Astrocyte (in vitro differentiated cells and primary cell): Measurements from ENCODE around the gene ARHGAP11A. TPM values are rescaled to one million over a fixed set of nuclear protein-coding genes. Genes with fewer than 3 reads are reported as not detected.

Experiments
- DNase-seq: peaks from one replicate; pipeline ENCODE4 v3.0.0-alpha.2; 2010; ENCODE audit warnings: low read depth
- FAIRE-seq: peaks from 2 replicates; lab custom pipeline; 2011; peaks lifted over from hg19 to GRCh38; lab: Jason Lieb, UNC
- H2AFZ ChIP-seq: 2 replicates; pipeline ENCODE4 v1.6.0; 2012; ENCODE audit warnings: low read depth, low read length, inconsistent platforms
- H3K27ac ChIP-seq: 2 replicates; pipeline ENCODE4 v1.5.1; 2011; ENCODE audit warnings: low read depth, low read length, inconsistent platforms
- H3K27me3 ChIP-seq: 2 replicates; pipeline ENCODE4 v1.6.0; 2011; ENCODE audit warnings: low read length, inconsistent platforms; ENCODE audit not compliant: insufficient read depth
- H3K36me3 ChIP-seq: 2 replicates; pipeline ENCODE4 v1.5.1; 2011; ENCODE audit warnings: low read length, inconsistent platforms; ENCODE audit not compliant: insufficient read depth
- H3K4me1 ChIP-seq: 2 replicates; pipeline ENCODE4 v1.5.1; 2011; ENCODE audit warnings: low read length, inconsistent platforms; ENCODE audit not compliant: insufficient read depth
- H3K4me2 ChIP-seq: 2 replicates; pipeline ENCODE4 v1.6.0; 2012; ENCODE audit warnings: low read length, inconsistent platforms
- H3K4me3 ChIP-seq: 2 replicates; pipeline ENCODE4 v1.5.1; 2011; ENCODE audit warnings: low read depth, mild to moderate bottlenecking, low read length, inconsistent platforms; ENCODE audit not compliant: insufficient read depth
- H3K79me2 ChIP-seq: 2 replicates; pipeline ENCODE4 v1.6.0; 2012; ENCODE audit warnings: mild to moderate bottlenecking, low read length, inconsistent platforms; ENCODE audit not compliant: insufficient read depth
- H3K9ac ChIP-seq: 2 replicates; pipeline ENCODE4 v1.6.0; 2012; ENCODE audit warnings: mild to moderate bottlenecking, low read length, inconsistent platforms
- H3K9me3 ChIP-seq: 2 replicates; pipeline ENCODE4 v1.5.1; 2012; ENCODE audit warnings: low read depth, mild to moderate bottlenecking, low read length, inconsistent platforms; ENCODE audit not compliant: insufficient read depth
- H4K20me1 ChIP-seq: 2 replicates; pipeline ENCODE4 v1.6.0; 2012; ENCODE audit warnings: low read length, inconsistent platforms; ENCODE audit not compliant: insufficient read depth
- H3K27ac Mint-ChIP-seq: one replicate; pipeline ENCODE4 v1.8.0; 2021; ENCODE audit warnings: mild to moderate bottlenecking, mixed read lengths; ENCODE audit not compliant: unreplicated experiment
- H3K27me3 Mint-ChIP-seq: one replicate; pipeline ENCODE4 v1.8.0; 2021; ENCODE audit warnings: low read depth, mixed read lengths; ENCODE audit not compliant: unreplicated experiment
- H3K36me3 Mint-ChIP-seq: one replicate; pipeline ENCODE4 v1.8.0; 2021; ENCODE audit warnings: low read depth, mixed read lengths; ENCODE audit not compliant: unreplicated experiment
- H3K4me1 Mint-ChIP-seq: one replicate; pipeline ENCODE4 v1.8.0; 2021; ENCODE audit warnings: low read depth, mixed read lengths; ENCODE audit not compliant: unreplicated experiment
- H3K4me3 Mint-ChIP-seq: one replicate; pipeline ENCODE4 v1.8.0; 2021; ENCODE audit warnings: mild to moderate bottlenecking, moderate library complexity, mixed read lengths; ENCODE audit not compliant: unreplicated experiment
- H3K9me3 Mint-ChIP-seq: one replicate; pipeline ENCODE4 v1.8.0; 2021; ENCODE audit warnings: mild to moderate bottlenecking, mixed read lengths; ENCODE audit not compliant: unreplicated experiment
- CTCF ChIP-seq: IDR thresholded peaks from 2 replicates; pipeline ENCODE4 v1.5.1; 2011; ENCODE audit warnings: low read depth, mild to moderate bottlenecking, inconsistent platforms, low read length, moderate library complexity; ENCODE audit not compliant: insufficient read depth
- EZH2 ChIP-seq: IDR thresholded peaks from 2 replicates; pipeline ENCODE4 v1.6.1; 2012; ENCODE audit warnings: mild to moderate bottlenecking, low read length, inconsistent platforms; ENCODE audit not compliant: insufficient read depth
- total RNA-seq: library from RNA; stranded (reverse); gene quantifications from 2 replicates; pipeline ENCODE4 v1.2.1, GENCODE V29; 2021

ARHGAP11A gene
- total RNA-seq, 1 donor from 2014 or later: 15.5 TPM

GRCh38 chr15:32636410-32636809, 21.1 kb downstream of the ARHGAP11A start:
- Histone ChIP-seq H3K9me3 (no peaks in the 10 kb centered on the region), H3K4me2 (no peak overlapping the region), H3K36me3 (peaks cover 24% of the 10 kb centered on the region), H3K27me3 (no peaks in the 10 kb centered on the region), H2AFZ (no peak overlapping the region), H3K4me3 (no peak overlapping the region), H4K20me1 (no peaks in the 10 kb centered on the region), H3K4me1 (peaks cover under 1% of the 10 kb centered on the region), H3K79me2 (peaks cover 5% of the 10 kb centered on the region), H3K27ac (no peak overlapping the region), H3K9ac (no peak overlapping the region)
- no peaks in the 10 kb centered on the region for H3K9me3 Mint-ChIP-seq
- no peak overlapping the region for H3K4me3 Mint-ChIP-seq
- no peaks in the 10 kb centered on the region for H3K27me3 Mint-ChIP-seq
- DNase-seq (peak; percentile 21), FAIRE-seq (no peak)
- H3K36me3 Mint-ChIP-seq: peaks cover 2% of the 10 kb centered on the region
- peaks cover 2% of the 10 kb centered on the region for H3K4me1 Mint-ChIP-seq
- TF ChIP-seq EZH2 (no peak), CTCF (no peak)
- H3K27ac Mint-ChIP-seq: no peak overlapping the region

GRCh38 chr15:32636908-32637567, 21.7 kb downstream of the ARHGAP11A start:
- Mint-ChIP-seq H3K27ac (no peak overlapping the region), H3K27me3 (no peaks in the 10 kb centered on the region), H3K4me3 (no peak overlapping the region), H3K4me1 (peaks cover 2% of the 10 kb centered on the region), H3K36me3 (peaks cover 2% of the 10 kb centered on the region), H3K9me3 (no peaks in the 10 kb centered on the region)
- Histone ChIP-seq H3K4me3 (no peak overlapping the region), H4K20me1 (no peaks in the 10 kb centered on the region), H3K4me1 (peaks cover 4% of the 10 kb centered on the region), H3K27me3 (no peaks in the 10 kb centered on the region), H2AFZ (no peak overlapping the region), H3K36me3 (peaks cover 24% of the 10 kb centered on the region), H3K79me2 (peaks cover 5% of the 10 kb centered on the region), H3K9ac (no peak overlapping the region), H3K27ac (no peak overlapping the region), H3K4me2 (no peak overlapping the region), H3K9me3 (no peaks in the 10 kb centered on the region)
- DNase-seq: no peak
- no peak for FAIRE-seq
- TF ChIP-seq CTCF (no peak), EZH2 (no peak)

- H3K4me3 ChIP-seq: no peak overlapping the region
- TF ChIP-seq EZH2 (no peak), CTCF (no peak)
- peaks cover 2% of the 10 kb centered on the region for H3K4me1 Mint-ChIP-seq
- H3K27me3 Mint-ChIP-seq: no peaks in the 10 kb centered on the region
- peaks cover 4% of the 10 kb centered on the region for H3K4me1 ChIP-seq
- FAIRE-seq (no peak), DNase-seq (no peak)
- no peak overlapping the region for H2AFZ ChIP-seq
- no peak overlapping the region for H3K4me3 Mint-ChIP-seq
- peaks cover 5% of the 10 kb centered on the region for H3K79me2 ChIP-seq
- no peak overlapping the region for H3K9ac ChIP-seq
- H3K9me3 ChIP-seq: no peaks in the 10 kb centered on the region
- peaks cover 2% of the 10 kb centered on the region for H3K36me3 Mint-ChIP-seq
- peaks cover 24% of the 10 kb centered on the region for H3K36me3 ChIP-seq
- no peak overlapping the region for H3K27ac ChIP-seq
- no peaks in the 10 kb centered on the region for H3K27me3 ChIP-seq
- H4K20me1 ChIP-seq: no peaks in the 10 kb centered on the region
- H3K9me3 Mint-ChIP-seq: no peaks in the 10 kb centered on the region
- H3K27ac Mint-ChIP-seq: no peak overlapping the region
- H3K4me2 ChIP-seq: no peak overlapping the region
Measured at GRCh38 chr15:32637704-32638103, 22.4 kb downstream of the ARHGAP11A start.
